HL-60/S4 (cell line): Measurements from ENCODE around the gene MYZAP.

ENCODE experiments used
- in situ Hi-C: fragments of 300-500 bp; cut with MboI; formaldehyde crosslinking; loops from 2 replicates; pipeline ENCODE4 v1.14.3; 2022; ENCODE audit warnings: low sequenced_read_pairs

Gene MYZAP

DNA sequence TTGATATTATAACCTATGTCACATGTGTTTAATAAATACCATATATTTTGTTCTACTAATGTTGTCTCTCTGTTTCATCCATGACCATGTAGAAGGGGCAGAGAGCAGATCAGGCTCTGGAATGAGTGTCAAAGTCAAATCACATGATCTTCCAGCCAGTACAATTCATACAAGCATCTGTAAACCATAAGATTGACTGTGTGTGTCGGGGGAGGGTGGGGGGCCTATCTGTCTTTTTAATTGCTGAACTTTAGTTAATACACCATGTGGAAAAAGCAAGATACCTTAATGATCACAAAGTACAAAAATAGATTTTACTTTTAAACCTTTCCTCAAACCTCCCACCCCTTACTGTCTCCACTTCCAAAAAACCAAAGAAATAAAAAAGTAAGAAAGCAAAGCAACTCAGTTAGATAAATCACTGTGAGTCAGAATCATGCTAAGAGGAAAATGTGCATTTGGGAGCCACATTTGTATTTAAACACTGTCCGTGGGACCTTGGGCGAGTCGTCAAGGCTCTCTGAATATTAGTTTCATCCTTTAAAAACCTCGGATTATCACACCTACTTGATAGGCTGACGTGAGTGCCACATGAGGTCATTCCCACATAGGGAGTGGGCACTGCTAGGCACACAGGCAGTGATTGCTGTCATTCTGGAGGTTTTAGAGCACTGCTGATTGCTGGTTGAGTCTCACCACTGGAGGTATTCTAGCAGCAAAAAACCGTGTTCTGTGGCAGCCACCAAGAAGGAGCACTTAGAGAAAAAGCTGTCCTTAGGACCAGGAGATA is 93.8 kb downstream of the MYZAP start:
- in situ Hi-C loops, result no loop called here

GRCh38 chr15:57686657-57687056 is 95.0 kb downstream of the MYZAP start:
- in situ Hi-C loops, result no loop called here

DNA sequence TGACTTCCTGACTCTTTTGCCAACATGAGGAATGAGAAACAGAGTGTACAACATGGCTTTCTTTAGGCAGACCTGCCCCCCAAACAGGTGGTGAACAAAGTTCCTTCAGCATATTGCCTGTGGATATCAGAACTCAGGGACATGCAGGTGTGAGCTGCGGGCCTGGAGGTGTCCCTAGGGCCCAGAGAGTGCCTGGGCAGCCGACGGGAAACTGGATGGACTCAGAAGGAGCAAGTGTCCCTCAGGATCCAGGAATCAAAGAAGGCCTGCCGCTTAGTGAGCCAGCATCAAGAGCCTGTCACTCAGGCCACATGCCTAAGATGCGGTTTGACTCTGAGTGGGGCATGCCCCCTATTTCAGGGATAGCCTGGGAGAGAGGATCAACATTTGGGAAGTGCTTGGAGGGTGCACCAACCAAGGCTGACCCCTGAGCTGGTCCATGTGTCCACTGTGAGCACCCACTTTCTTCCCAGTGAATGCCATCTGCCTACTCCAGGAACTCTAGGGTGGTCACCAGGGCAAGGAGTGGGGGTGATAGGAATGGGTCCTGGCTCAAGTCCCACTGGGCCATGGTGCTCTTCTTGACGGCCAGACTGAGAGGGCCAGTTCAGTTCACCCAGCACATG is 98.8 kb downstream of the MYZAP start:
- in situ Hi-C loops, result no loop called here

DNA sequence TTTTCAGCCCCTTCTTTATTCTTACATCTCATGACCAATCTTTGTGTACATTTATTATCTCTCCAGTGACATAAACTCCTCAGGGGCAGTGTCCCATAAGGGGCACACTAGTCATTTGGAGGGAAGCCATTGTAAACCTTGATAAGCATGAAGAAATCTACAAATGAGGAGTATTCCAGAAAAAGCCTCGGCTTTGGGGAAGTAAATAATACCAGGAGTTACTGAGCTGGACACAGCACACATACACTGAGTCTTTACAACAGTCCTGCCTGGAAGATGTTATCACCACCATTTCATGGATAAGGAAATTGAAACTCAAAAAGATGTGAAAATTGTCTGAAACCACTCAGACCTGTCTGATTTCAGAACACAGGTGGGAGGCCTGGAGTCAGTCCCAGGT is 99.4 kb downstream of the MYZAP start:
- in situ Hi-C loops, result no loop called here

DNA sequence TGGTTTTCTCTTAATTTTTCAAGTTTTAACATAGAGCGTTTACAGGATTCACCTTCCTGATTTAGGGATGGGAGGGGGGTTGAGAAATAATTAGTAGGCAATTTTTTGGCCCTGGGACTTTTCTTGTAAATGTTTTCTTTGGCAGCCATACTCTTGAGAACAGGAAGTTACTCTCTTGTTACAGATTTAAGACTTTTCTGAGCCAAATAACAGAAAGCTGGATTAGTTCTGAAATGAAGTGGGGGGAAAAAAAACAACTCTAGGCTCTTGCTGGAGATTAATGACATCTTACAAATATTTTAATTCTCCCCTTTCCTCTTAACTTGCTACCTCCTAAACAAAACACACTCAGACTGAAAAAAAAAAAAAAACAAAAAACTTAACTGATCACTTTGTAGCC is 101.0 kb downstream of the MYZAP start:
- in situ Hi-C loops, result no loop called here

DNA sequence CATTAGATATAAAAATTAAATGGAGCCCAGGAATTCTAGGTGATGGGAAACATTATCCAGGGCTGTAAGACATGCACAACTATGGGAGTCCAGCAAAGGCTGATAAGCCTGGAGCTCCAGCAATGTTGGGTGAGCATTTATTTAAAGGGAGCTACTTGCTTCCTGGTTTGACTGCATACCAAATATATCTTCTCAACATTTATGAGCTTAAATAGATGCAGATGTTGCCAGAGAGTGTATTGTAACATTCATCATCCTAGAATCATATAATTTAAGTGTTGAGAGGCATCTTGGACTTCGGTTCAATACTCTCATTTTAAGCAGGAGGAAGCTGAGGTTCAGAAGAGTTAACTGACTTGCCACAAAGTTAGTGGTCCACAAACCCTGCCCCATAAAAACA is 102.6 kb downstream of the MYZAP start:
- in situ Hi-C loops, result no loop called here

- in situ Hi-C loops, result no loop called here
Measured at GRCh38 chr15:57696146-57696545, 104.4 kb downstream of the MYZAP start.

DNA sequence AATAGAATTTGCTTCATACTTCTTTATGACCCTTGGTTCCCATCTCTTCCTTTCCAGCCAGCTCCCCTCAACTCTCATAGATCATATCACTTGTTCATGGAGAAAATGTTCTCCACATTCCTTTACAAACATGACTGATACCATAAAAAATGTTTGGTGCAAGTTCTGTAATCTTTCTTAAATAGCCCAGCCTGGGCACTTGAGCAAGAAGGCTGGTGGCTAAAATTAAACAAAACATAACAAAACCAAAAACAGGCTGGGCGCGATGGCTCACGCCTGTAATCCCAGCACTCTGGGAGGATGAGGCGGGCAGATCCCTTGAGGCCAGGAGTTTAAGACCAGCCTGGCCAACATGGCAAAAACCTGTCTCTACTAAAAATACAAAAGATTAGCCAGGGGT is 105.9 kb downstream of the MYZAP start:
- in situ Hi-C loops, result no loop called here

- in situ Hi-C loops, result no loop called here
Measured at GRCh38 chr15:57698243-57698642, 106.5 kb downstream of the MYZAP start.

DNA sequence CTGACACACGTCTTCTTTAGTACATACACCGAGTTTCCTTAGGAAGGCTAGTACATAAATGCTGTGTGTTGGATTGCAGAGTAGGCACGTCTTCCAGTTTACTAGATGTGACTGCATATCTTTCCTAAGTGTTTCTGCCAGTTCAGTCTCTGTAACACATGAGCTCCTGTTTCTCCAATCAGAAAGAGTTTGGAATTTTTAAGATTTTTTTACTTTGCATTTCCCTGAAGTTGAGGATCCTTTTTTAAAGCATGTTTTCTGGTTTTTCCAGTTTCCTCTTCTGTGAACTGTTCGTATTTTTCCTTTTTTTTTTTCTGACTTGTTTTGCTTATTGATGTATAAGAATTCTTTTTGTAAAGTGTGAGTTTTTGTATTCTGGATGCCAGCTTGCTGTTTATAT is 107.3 kb downstream of the MYZAP start:
- in situ Hi-C loops, result no loop called here

DNA sequence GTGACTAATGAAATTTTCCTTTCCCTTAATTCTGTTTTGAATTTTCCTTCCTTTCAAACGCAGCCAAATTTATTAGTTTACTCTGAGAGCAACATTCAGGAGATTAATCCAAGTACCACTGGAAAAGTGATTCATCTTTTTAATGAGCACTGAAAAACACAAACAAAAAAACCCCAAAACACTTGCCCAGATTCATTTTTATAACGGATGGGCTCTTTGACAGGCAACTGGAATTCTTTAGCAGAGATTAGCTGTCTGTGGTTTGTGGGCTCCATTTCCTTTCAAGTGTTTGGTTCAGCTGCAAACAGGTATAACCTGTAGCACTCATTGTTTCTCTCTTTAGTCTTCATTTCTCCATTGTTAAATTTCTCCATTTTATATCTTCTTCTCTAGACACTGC is 111.7 kb downstream of the MYZAP start:
- in situ Hi-C loops, result no loop called here

GRCh38 chr15:57704441-57704840 is 112.7 kb downstream of the MYZAP start:
- in situ Hi-C loops, result no loop called here

DNA sequence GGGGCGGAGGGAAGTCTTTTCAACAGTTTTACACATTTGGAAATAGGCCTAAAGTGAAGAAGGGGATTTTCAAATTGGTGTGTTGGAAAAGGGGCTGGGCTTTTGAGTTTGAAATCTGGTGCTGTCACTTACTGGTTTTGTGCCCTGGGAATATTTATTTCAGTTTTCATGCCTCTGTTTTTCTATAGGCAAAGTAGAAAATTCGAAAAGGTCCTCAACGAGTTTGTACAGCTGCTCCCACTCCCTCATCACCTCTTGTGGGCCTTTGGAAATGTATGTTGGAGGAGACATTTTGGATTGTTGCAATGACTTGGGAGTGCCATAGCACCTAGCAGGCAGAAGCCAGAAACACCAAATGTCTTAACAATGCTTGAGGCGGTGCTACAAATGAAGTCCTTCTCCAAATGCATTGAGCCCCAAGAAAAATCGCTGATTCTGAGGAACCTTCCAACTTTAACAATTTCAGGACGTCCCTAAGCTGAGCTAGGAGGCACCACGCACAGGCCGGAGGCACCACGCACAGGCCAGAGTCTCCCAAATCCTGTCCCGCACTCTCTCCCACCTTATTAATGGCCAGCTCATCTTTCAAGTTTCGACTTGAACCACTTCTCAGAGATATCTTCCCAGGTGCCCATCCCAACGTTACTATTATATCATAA is 114.2 kb downstream of the MYZAP start:
- in situ Hi-C loops, result no loop called here

- in situ Hi-C loops, result no loop called here
Measured at GRCh38 chr15:57706405-57707209, 114.9 kb downstream of the MYZAP start, which contains the start of gene POLR2M. Gene POLR2M (plus strand): TSS chr15:57706714. CDS start chr15:57706843, 129 bp downstream.

DNA sequence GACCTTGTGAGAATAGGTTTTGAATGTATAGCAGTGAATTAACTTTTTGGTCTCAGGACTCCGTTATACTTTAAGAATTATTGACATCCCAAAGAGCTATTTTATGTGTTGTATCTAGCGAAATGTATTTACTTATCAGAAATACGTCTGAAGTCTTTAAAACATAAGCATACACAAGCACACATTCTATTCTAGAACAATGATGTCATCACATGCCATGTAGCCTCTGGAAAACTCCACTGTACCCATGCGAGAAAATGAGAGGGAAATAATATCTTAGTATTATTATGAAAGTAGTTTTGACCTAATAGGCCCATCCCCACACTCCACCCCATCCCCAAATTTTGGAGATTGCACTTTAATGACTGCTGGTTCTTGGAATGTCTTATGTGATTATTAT is 116.3 kb downstream of the MYZAP start:
- in situ Hi-C loops, result no loop called here

DNA sequence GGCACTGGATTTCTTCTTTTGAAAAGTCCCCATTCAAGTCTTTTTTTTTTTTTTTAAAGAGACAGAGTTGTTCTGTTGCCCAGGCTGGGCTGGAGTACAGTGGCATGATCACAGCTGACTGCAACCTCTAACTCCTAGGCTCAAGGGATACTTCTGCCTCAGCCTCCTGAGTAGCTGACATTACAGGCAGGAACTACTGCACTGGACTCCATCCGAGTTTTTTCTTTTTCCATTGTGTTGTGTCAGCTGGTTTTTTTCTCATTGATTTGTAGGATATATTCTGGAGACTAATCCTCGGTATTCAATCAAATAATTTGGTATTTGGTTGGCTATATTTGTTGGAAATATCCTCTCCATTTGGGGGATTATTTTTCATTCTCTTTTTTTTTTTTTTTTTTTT is 126.6 kb downstream of the MYZAP start:
- in situ Hi-C loops, result no loop called here

GRCh38 chr15:57720867-57721266 is 129.2 kb downstream of the MYZAP start:
- in situ Hi-C loops, result no loop called here

GRCh38 chr15:57726411-57726810 is 134.7 kb downstream of the MYZAP start:
- in situ Hi-C loops, result no loop called here

- in situ Hi-C loops, result no loop called here
Measured at GRCh38 chr15:57727031-57727430, 135.3 kb downstream of the MYZAP start.

DNA sequence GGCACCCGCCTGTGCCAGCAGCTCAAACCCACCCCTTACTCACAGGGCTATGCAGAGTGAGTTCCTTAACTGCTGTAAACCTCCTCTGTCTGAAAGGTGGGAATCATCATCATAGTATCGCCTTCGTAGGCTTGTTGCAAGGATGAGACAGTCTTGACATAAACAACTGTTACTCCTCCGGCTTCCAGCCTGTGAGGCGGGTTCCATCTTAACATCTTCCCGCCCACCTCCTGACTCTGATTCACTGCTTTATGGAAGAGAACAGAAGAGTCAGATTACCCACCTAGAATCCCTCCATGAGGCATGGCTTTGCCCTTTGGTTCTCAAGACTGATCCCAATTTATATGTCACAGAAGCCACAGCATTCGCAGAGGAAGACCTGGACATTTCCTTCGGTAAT is 136.7 kb downstream of the MYZAP start:
- in situ Hi-C loops, result no loop called here

DNA sequence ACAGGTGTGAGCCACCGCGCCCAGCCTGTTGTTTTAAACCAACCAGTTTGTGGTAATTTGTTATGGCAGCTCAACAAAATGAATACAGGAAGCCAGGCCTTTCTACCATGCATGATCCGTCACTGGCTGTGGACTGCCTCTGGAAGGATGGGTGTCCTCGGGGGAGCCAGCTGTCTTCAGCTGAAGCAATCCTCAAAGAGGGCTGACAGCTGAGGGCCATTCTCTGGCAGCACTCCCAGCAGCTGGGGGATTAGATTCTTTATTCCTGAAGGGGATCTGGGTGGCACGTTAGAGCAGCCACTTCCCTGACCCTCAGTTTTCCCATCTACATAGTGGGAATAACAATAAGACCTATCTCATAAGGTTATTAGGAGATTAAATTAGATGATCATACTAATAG is 139.2 kb downstream of the MYZAP start:
- in situ Hi-C loops, result no loop called here
